D721Med (cell line): ENCODE measurements around the gene HMCN2.
A peak's percentile ranks its signal among the peaks of the same experiment; 100 is the strongest.

Experiments used
- DNase-seq: peaks from one replicate; pipeline ENCODE4 v3.0.0; 2011; ENCODE audit warnings: low spot score; ENCODE audit not compliant: insufficient read length
- FAIRE-seq: peaks from 2 replicates; lab custom pipeline; 2011; peaks lifted over from hg19 to GRCh38; lab: Jason Lieb, UNC
- TF ChIP-seq, protein P1 (sequence below): IDR thresholded peaks from 2 replicates; pipeline ENCODE4 v1.5.1; 2012; ENCODE audit warnings: mild to moderate bottlenecking, control low read depth; ENCODE audit not compliant: insufficient read depth; ENCODE audit errors: missing control alignments

HMCN2 gene

DNA sequence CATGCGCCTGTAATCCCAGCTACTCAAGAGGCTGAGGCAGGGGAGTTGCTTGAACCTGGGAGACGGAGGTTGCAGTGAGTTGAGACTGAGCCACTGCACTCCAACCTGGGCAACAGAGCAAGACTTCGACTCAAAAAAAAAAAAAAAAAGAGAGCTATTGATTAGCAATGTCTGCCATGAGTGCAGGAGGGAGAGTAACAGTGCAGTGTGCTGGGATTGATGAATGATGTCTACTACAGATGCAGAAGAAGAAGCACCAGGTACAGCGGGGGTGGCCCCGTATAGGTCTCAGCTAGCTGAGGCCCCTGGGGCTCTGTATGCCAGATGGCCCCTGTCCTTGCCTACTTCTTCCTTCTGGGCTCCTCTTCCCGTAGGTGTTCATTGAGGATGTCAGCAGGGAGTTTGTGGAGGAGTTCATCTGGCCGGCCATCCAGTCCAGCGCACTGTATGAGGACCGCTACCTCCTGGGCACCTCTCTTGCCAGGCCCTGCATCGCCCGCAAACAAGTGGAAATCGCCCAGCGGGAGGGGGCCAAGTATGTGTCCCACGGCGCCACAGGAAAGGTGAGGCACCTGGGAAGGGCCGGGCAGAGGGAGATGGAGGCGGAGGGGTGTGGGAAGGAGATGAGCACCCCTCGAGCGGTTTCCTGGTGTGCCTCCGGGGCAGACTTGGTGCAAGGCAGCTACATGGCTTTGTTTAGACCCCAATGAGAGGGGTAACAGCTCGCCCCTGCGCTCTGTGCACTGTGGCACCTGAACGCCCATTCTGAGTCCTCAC is 192.7 kb downstream of the HMCN2 start:
- TF ChIP-seq, protein P1, sequence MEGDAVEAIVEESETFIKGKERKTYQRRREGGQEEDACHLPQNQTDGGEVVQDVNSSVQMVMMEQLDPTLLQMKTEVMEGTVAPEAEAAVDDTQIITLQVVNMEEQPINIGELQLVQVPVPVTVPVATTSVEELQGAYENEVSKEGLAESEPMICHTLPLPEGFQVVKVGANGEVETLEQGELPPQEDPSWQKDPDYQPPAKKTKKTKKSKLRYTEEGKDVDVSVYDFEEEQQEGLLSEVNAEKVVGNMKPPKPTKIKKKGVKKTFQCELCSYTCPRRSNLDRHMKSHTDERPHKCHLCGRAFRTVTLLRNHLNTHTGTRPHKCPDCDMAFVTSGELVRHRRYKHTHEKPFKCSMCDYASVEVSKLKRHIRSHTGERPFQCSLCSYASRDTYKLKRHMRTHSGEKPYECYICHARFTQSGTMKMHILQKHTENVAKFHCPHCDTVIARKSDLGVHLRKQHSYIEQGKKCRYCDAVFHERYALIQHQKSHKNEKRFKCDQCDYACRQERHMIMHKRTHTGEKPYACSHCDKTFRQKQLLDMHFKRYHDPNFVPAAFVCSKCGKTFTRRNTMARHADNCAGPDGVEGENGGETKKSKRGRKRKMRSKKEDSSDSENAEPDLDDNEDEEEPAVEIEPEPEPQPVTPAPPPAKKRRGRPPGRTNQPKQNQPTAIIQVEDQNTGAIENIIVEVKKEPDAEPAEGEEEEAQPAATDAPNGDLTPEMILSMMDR: no peak
- FAIRE-seq: no peak
- no peak for DNase-seq

DNA sequence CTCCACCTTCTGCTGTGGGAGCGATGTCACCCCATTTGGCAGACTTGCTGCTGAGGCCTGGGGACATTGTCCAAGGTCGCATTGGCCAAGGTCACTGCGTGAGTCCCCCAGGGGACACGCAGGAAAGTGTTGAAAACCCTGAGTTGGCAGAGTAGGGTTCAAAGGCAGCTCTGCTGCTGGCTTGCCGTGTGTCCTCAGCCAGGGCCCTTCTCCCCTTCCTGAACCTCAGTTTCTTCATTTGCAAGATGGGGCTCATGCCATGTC is 193.2 kb downstream of the HMCN2 start:
- no peak for FAIRE-seq
- TF ChIP-seq, protein P1: no peak
- DNase-seq: no peak

DNA sequence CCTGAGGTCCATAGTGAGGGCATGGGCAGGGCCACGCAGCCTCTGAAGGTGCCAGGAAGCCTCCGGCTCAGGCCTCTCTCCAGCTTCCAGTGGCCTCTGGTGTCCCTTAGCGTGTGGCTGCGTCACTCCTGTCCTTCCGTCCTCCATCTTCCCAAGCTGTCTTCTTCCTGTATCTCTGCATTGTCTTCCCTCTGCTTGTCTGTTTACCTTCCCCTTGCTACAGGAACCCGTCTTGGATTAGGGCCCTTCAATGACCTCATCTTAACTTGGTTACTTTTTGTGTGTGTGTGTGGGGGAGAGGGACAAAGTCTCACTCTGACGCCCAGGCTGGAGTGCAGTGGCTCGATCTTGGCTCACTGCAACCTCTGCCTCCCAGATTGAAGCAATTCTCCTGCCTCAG is 193.6 kb downstream of the HMCN2 start:
- FAIRE-seq: no peak
- no peak for DNase-seq
- TF ChIP-seq, protein P1: no peak

DNA sequence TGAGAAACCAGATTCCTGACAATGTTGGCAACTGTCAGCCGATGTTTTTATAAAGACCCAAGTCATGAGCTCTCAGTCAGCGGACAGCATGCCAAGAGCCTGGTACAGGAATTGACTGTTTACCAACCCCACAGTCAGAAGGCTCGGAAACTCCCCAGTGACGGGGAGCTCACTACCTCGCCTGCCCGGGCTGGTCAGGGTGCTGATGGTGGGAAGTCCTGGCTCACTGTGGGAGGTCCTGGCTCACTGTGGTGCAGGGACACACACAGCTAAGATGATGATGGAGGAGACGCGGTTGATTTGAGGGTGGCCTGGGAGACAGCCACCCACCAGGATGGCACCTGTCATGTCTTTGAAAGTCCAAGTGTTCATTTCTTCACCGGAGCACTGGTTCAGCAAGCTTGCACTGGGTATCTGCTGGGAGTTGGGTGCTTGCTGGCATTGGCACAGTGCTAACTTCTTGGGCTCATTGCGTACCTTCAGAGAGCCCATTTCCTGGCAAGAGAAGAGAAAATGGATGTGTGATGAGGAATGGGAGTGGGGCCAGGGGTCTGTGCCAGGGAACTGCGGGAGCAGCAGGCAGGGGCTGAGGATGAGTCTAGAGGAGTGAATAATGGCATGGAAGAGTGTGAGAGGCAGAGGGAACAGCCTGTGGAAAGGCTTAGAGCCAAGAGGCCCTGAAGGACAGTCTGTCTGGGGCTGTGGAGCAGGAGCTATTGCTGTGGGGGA is 194.5 kb downstream of the HMCN2 start:
- DNase-seq (no peak), FAIRE-seq (no peak)
- TF ChIP-seq, protein P1: no peak

DNA sequence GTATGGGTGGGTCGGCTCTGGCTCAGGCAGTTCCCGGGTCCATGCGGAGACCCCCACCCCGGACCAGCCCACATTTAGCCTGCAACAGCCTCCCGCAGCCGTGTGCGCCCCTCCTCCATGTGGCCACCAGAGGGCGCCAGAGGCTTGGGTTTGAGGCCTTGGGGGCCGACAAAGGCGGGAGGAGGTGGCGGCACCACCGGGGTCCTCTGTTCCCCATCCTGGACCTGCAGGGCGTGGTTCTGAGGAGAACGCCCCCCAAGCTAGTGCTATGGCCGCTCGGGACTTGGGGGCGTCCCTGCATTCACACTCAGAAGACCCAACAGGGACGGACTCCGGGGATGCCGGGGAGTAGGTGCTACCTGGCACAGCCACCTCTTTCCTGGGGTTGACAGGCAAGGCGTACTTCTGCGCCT is 195.7 kb downstream of the HMCN2 start:
- TF ChIP-seq, protein P1: peak; percentile 88
- DNase-seq (peak; percentile 73), FAIRE-seq (no peak)

DNA sequence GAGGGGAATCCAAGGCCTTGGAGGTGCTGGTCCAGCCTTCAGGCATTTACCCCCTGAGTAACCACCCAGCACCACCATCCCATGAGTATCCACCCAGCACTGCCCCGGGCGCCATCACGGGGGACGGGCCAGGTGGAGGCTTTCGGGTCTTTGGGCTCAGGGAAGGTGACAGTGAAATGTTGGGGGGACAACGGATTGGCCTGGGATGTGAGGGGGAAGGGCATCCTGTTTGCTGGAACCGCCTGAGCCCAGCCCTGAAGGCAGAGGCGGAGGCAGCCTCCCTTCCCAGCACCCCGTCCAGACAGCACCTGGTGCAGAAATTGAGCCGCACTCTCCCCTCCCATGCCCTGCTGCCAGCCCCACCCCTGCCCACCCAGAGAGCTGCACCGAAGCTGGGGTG is 196.2 kb downstream of the HMCN2 start:
- FAIRE-seq (no peak), DNase-seq (no peak)
- TF ChIP-seq, protein P1: no peak
